Smooth muscle cell (in vitro differentiated cells): Measurements from ENCODE around the gene ATXN1. TPM values are rescaled to one million over a fixed set of nuclear protein-coding genes. Genes with fewer than 3 reads are reported as not detected.

Source experiments
- DNase-seq: peaks from one replicate; lab custom pipeline; 2025; ENCODE audit not compliant: unreplicated experiment; lab: John Stamatoyannopoulos, UW
- H2AFZ ChIP-seq: fragments of 200-600 bp; sonication (generic); 2 replicates; pipeline ENCODE4 v1.6.0; 2016; ENCODE audit warnings: antibody characterized with exemption, low read depth, mild to moderate bottlenecking
- H3F3A ChIP-seq: fragments of 200-600 bp; sonication (generic); 2 replicates; pipeline ENCODE4 v1.6.0; 2017; ENCODE audit warnings: antibody characterized with exemption, low read depth
- H3K27ac ChIP-seq: fragments of 200-600 bp; sonication (generic); 2 replicates; pipeline ENCODE4 v1.5.1; 2016; ENCODE audit warnings: low read depth, mild to moderate bottlenecking
- H3K27me3 ChIP-seq: fragments of 200-600 bp; sonication (generic); 2 replicates; pipeline ENCODE4 v1.6.1; 2016; ENCODE audit warnings: low read depth, mild to moderate bottlenecking
- H3K36me3 ChIP-seq: fragments of 200-600 bp; sonication (generic); 2 replicates; pipeline ENCODE4 v1.5.1; 2016; ENCODE audit warnings: low read depth
- H3K4me1 ChIP-seq: fragments of 200-600 bp; sonication (generic); 2 replicates; pipeline ENCODE4 v1.5.1; 2016; ENCODE audit warnings: low read depth
- H3K4me2 ChIP-seq: fragments of 200-600 bp; sonication (generic); 2 replicates; pipeline ENCODE4 v1.6.0; 2016; ENCODE audit warnings: mild to moderate bottlenecking
- H3K4me3 ChIP-seq: fragments of 200-600 bp; sonication (generic); 2 replicates; pipeline ENCODE4 v1.5.1; 2016; ENCODE audit warnings: mild to moderate bottlenecking
- H3K79me2 ChIP-seq: fragments of 200-600 bp; sonication (generic); 2 replicates; pipeline ENCODE4 v1.6.0; 2016; ENCODE audit warnings: low read depth, mild to moderate bottlenecking
- H3K9ac ChIP-seq: fragments of 200-600 bp; sonication (generic); 2 replicates; pipeline ENCODE4 v1.6.0; 2016; ENCODE audit warnings: low read depth
- H3K9me3 ChIP-seq: fragments of 200-600 bp; sonication (generic); replicated peaks from 2 replicates; pipeline ENCODE4 v1.5.1; 2016; ENCODE audit warnings: low read depth
- H4K20me1 ChIP-seq: fragments of 200-600 bp; sonication (generic); 2 replicates; pipeline ENCODE4 v1.6.0; 2016; ENCODE audit warnings: low read depth
- CTCF ChIP-seq: fragments of 200-600 bp; sonication (generic); IDR thresholded peaks from 2 replicates; pipeline ENCODE4 v1.5.1; 2017; ENCODE audit warnings: borderline replicate concordance, mild to moderate bottlenecking, antibody characterized with exemption; ENCODE audit not compliant: insufficient read depth, poor library complexity, severe bottlenecking
- WGBS: methylation state at CpG from one replicate; pipeline ENCODE4 v1.1.7; 2016; ENCODE audit warnings: low lambda C conversion rate; 5-methylcytosine and 5-hydroxymethylcytosine counted together
- polyA plus RNA-seq: library from polyadenylated mRNA; unstranded; fragments of >200 nt; fragmentation: Nextera tagmentation; extraction: Ambion mirVana; gene quantifications from 2 replicates; pipeline ENCODE4 v1.2.1, GENCODE V29; 2016
- total RNA-seq: library from RNA; depleted of rRNA; stranded (reverse); fragments of >200 nt; gene quantifications from 2 replicates; pipeline ENCODE4 v1.2.3, GENCODE V29; 2014

The ATXN1 gene
- total and polyA plus RNA-seq, 2 experiments from 2014 or later: 17.9 to 40.6 TPM

GRCh38 chr6:16673011-16673797, 88.1 kb downstream of the ATXN1 start:
- 93% methylated on average over 9 of the region's 9 CpGs for WGBS
- Histone ChIP-seq H3K9ac (no peak overlapping the region), H3K27me3 (no peaks in the 10 kb centered on the region), H3K4me3 (no peak overlapping the region), H3K4me1 (peaks cover 13% of the 10 kb centered on the region), H3K27ac (no peak overlapping the region), H3K9me3 (no peaks in the 10 kb centered on the region), H3K4me2 (no peak overlapping the region), H3F3A (peaks cover 3% of the 10 kb centered on the region), H4K20me1 (peaks cover 9% of the 10 kb centered on the region), H2AFZ (no peak overlapping the region), H3K36me3 (no peaks in the 10 kb centered on the region), H3K79me2 (peaks cover 92% of the 10 kb centered on the region)
- no peak for TF ChIP-seq CTCF
- no peak for DNase-seq

GRCh38 chr6:16671302-16672289, 89.7 kb downstream of the ATXN1 start:
- no peak for TF ChIP-seq CTCF
- Histone ChIP-seq H3K27ac (peak overlapping the region; percentile 36), H3K9ac (no peak overlapping the region), H3F3A (peaks cover 7% of the 10 kb centered on the region), H3K9me3 (no peaks in the 10 kb centered on the region), H3K27me3 (no peaks in the 10 kb centered on the region), H3K4me1 (peaks cover 4% of the 10 kb centered on the region), H4K20me1 (peaks cover 20% of the 10 kb centered on the region), H3K79me2 (peaks cover 91% of the 10 kb centered on the region), H3K4me3 (no peak overlapping the region), H3K4me2 (no peak overlapping the region), H3K36me3 (no peaks in the 10 kb centered on the region), H2AFZ (no peak overlapping the region)
- DNase-seq: no peak
- WGBS: 83% methylated on average over 6 of the region's 6 CpGs

- peaks cover 90% of the 10 kb centered on the region for H3K79me2 ChIP-seq
- H3F3A ChIP-seq: peaks cover 7% of the 10 kb centered on the region
Measured at GRCh38 chr6:16670617-16671051, 90.6 kb downstream of the ATXN1 start.

More at GRCh38 chr6:16670617-16671051, 90.6 kb downstream of the ATXN1 start:
- no peak overlapping the region for H3K9ac ChIP-seq
- TF ChIP-seq CTCF: no peak
- H4K20me1 ChIP-seq: peaks cover 20% of the 10 kb centered on the region
- WGBS: 91% methylated on average over 2 of the region's 2 CpGs
- no peak for DNase-seq
- no peaks in the 10 kb centered on the region for H3K27me3 ChIP-seq
- no peak overlapping the region for H3K4me2 ChIP-seq
- peak overlapping the region; percentile 46 for H3K27ac ChIP-seq
- H2AFZ ChIP-seq: no peak overlapping the region
- no peaks in the 10 kb centered on the region for H3K36me3 ChIP-seq
- H3K4me1 ChIP-seq: no peaks in the 10 kb centered on the region
- no peak overlapping the region for H3K4me3 ChIP-seq
- no peaks in the 10 kb centered on the region for H3K9me3 ChIP-seq
